Endothelial cell (in vitro differentiated cells): ENCODE measurements around the gene ZSWIM4. TPM values are rescaled to one million over a fixed set of nuclear protein-coding genes. Genes with fewer than 3 reads are reported as not detected.
A peak's percentile ranks its signal among the peaks of the same experiment; 100 is the strongest.

Experiments
- DNase-seq: peaks from one replicate; pipeline ENCODE4 v3.0.0; 2021; ENCODE audit warnings: low spot score
- H3K27ac Mint-ChIP-seq: one replicate; pipeline ENCODE4 v1.8.0; 2021; ENCODE audit warnings: mixed read lengths, inconsistent platforms; ENCODE audit not compliant: unreplicated experiment
- H3K27me3 Mint-ChIP-seq: one replicate; pipeline ENCODE4 v1.8.0; 2021; ENCODE audit warnings: mild to moderate bottlenecking, moderate library complexity, mixed read lengths, inconsistent platforms; ENCODE audit not compliant: unreplicated experiment
- H3K36me3 Mint-ChIP-seq: one replicate; pipeline ENCODE4 v1.8.0; 2021; ENCODE audit warnings: mild to moderate bottlenecking, low read depth, mixed read lengths, inconsistent platforms; ENCODE audit not compliant: unreplicated experiment
- H3K4me1 Mint-ChIP-seq: one replicate; pipeline ENCODE4 v1.8.0; 2021; ENCODE audit warnings: mild to moderate bottlenecking, mixed read lengths, inconsistent platforms; ENCODE audit not compliant: unreplicated experiment
- H3K4me3 Mint-ChIP-seq: one replicate; pipeline ENCODE4 v1.8.0; 2021; ENCODE audit warnings: mild to moderate bottlenecking, mixed read lengths, inconsistent platforms; ENCODE audit not compliant: unreplicated experiment
- H3K9me3 Mint-ChIP-seq: one replicate; pipeline ENCODE4 v1.8.0; 2021; ENCODE audit warnings: mixed read lengths, inconsistent platforms; ENCODE audit not compliant: unreplicated experiment
- CTCF ChIP-seq: fragments of 200-600 bp; sonication (generic); IDR thresholded peaks from one replicate; pipeline ENCODE4 v1.5.0; 2021; ENCODE audit warnings: antibody characterized with exemption; ENCODE audit not compliant: unreplicated experiment
- total RNA-seq: library from RNA; stranded (reverse); fragmentation: NEBNext Ultra II Directional; extraction: Animal tissue kit (Norgen Biotek cat#: 25700); gene quantifications from one replicate; pipeline ENCODE4 v1.2.1, GENCODE V29; 2021; ENCODE audit not compliant: unreplicated experiment

The ZSWIM4 gene
- total RNA-seq, 1 donor from 2014 or later = 43.7 TPM

- Mint-ChIP-seq H3K4me1 (peaks cover 16% of the 10 kb centered on the region), H3K9me3 (no peaks in the 10 kb centered on the region), H3K27ac (no peak overlapping the region), H3K36me3 (peaks cover 34% of the 10 kb centered on the region), H3K4me3 (no peak overlapping the region), H3K27me3 (peaks cover 13% of the 10 kb centered on the region)
- no peak for TF ChIP-seq CTCF
- DNase-seq = no peak
Measured at GRCh38 chr19:13766095-13766481, 29.2 kb upstream of the ZSWIM4 start.

GRCh38 chr19:13768510-13768909 is 26.7 kb upstream of the ZSWIM4 start:
- DNase-seq = no peak
- Mint-ChIP-seq H3K27me3 (peaks cover 10% of the 10 kb centered on the region), H3K4me1 (peaks cover 13% of the 10 kb centered on the region), H3K36me3 (peaks cover 27% of the 10 kb centered on the region), H3K9me3 (no peaks in the 10 kb centered on the region), H3K27ac (no peak overlapping the region), H3K4me3 (peak overlapping the region; percentile 62)
- TF ChIP-seq CTCF = no peak

- no peak for TF ChIP-seq CTCF
- Mint-ChIP-seq H3K36me3 (peaks cover 23% of the 10 kb centered on the region), H3K27ac (no peak overlapping the region), H3K27me3 (peaks cover 15% of the 10 kb centered on the region), H3K9me3 (no peaks in the 10 kb centered on the region), H3K4me1 (peaks cover 15% of the 10 kb centered on the region), H3K4me3 (peak overlapping the region; percentile 42)
- DNase-seq = no peak
Measured at GRCh38 chr19:13770013-13770635, 25.1 kb upstream of the ZSWIM4 start.

- Mint-ChIP-seq H3K27ac (peak within 1 kb of the TSS; percentile 93), H3K4me1 (peaks cover 18% of the 10 kb centered on the region), H3K4me3 (peak within 1 kb of the TSS; percentile 98), H3K36me3 (peaks cover 38% of the 10 kb centered on the region), H3K27me3 (peaks cover 11% of the 10 kb centered on the region), H3K9me3 (no peaks in the 10 kb centered on the region)
- TF ChIP-seq CTCF = no peak
- DNase-seq = peak; percentile 85
Measured at GRCh38 chr19:13774217-13775191, 20.7 kb upstream of the ZSWIM4 start, which contains the start of gene C19orf53. TSS of gene C19orf53 (plus strand) at chr19:13774456. CDS start at chr19:13774478, 22 bp downstream.

GRCh38 chr19:13778398-13778797 is 16.8 kb upstream of the ZSWIM4 start:
- Mint-ChIP-seq H3K27ac (no peak overlapping the region), H3K36me3 (peaks cover 29% of the 10 kb centered on the region), H3K4me1 (peaks cover 34% of the 10 kb centered on the region), H3K4me3 (peak overlapping the region; percentile 51), H3K27me3 (peaks cover 14% of the 10 kb centered on the region), H3K9me3 (no peaks in the 10 kb centered on the region)
- no peak for DNase-seq
- TF ChIP-seq CTCF = no peak
